Fibroblast of lung (primary cell): ENCODE results near the gene IPO11. TPM values are rescaled to one million over a fixed set of nuclear protein-coding genes. Genes with fewer than 3 reads are reported as not detected.
A peak's percentile ranks its signal among the peaks of the same experiment; 100 is the strongest.

Experiments used
- DNase-seq, 2 donors: peaks; one replicate each; pipeline versions ENCODE4 v3.0.0 to v3.0.0-alpha.2; 2010; ENCODE audit warnings: low read depth in 2 of 2
- H2AFZ ChIP-seq: 2 replicates; pipeline ENCODE4 v1.5.1; 2012; ENCODE audit warnings: low read length, control low read depth, inconsistent platforms
- H3K27ac ChIP-seq: 2 replicates; pipeline ENCODE4 v1.5.1; 2011; ENCODE audit warnings: low read length, control low read depth; ENCODE audit not compliant: insufficient read depth
- H3K27me3 ChIP-seq: 2 replicates; pipeline ENCODE4 v1.5.1; 2011; ENCODE audit warnings: mild to moderate bottlenecking, low read length; ENCODE audit not compliant: control insufficient read depth, insufficient read depth
- H3K36me3 ChIP-seq: 2 replicates; pipeline ENCODE4 v1.5.1; 2011; ENCODE audit warnings: low read length; ENCODE audit not compliant: control insufficient read depth, insufficient read depth
- H3K4me1 ChIP-seq: 2 replicates; pipeline ENCODE4 v1.5.1; 2011; ENCODE audit warnings: low read length; ENCODE audit not compliant: control insufficient read depth, insufficient read depth; ENCODE audit errors: extremely low read depth
- H3K4me2 ChIP-seq: 2 replicates; pipeline ENCODE4 v1.5.1; 2011; ENCODE audit warnings: low read length, control low read depth; ENCODE audit not compliant: insufficient read depth; ENCODE audit errors: extremely low read depth
- H3K4me3 ChIP-seq, 4 experiments: fragments of 200-600 bp in 1 of 4; sonication (generic) in 1 of 4; replicated peaks in 1 of 4; 2 replicates each; pipeline ENCODE4 v1.5.1; 2011 to 2016; ENCODE audit warnings: low read length in 4 of 4, low read depth in 3 of 4, mild to moderate bottlenecking in 3 of 4, control low read depth in 2 of 4, inconsistent platforms in 1 of 4, mixed read lengths in 1 of 4; ENCODE audit not compliant: insufficient read depth in 1 of 4; ENCODE audit errors: control extremely low read depth in 1 of 4
- H3K79me2 ChIP-seq: 2 replicates; pipeline ENCODE4 v1.5.1; 2012; ENCODE audit warnings: mild to moderate bottlenecking, low read length, inconsistent platforms; ENCODE audit not compliant: control insufficient read depth, insufficient read depth
- H3K9ac ChIP-seq: 2 replicates; pipeline ENCODE4 v1.5.1; 2011; ENCODE audit warnings: mild to moderate bottlenecking, low read length, control low read depth; ENCODE audit not compliant: insufficient read depth
- H3K9me3 ChIP-seq: 2 replicates; pipeline ENCODE4 v1.5.1; 2012; ENCODE audit warnings: low read depth, low read length; ENCODE audit not compliant: control insufficient read depth, insufficient read depth
- H4K20me1 ChIP-seq: 2 replicates; pipeline ENCODE4 v1.5.1; 2011; ENCODE audit warnings: low read length; ENCODE audit not compliant: control insufficient read depth, insufficient read depth; ENCODE audit errors: extremely low read depth
- CTCF ChIP-seq, 2 donors: IDR thresholded peaks in 1 of 2; conservative IDR thresholded peaks in 1 of 2; 1 replicate in 1 of 2; 2 replicates in 1 of 2; pipeline ENCODE4 v1.5.1; 2011 to 2012; ENCODE audit warnings: low read length in 2 of 2, control low read depth in 1 of 2, inconsistent platforms in 1 of 2, low read depth in 1 of 2, mild to moderate bottlenecking in 1 of 2
- EZH2 ChIP-seq: IDR thresholded peaks from 2 replicates; pipeline ENCODE4 v1.5.1; 2012; ENCODE audit warnings: low read length, control low read depth, mild to moderate bottlenecking; ENCODE audit errors: missing control alignments
- polyA plus RNA-seq, 2 donors: library from polyadenylated mRNA; depleted of rRNA in 1 of 2; stranded (reverse) in 1 of 2; unstranded in 1 of 2; fragments of >200 nt; gene quantifications; 2 replicates each; pipeline ENCODE4 v1.2.1, GENCODE V29; 2011 to 2012; ENCODE audit warnings: missing spikeins in 1 of 2
- total RNA-seq: library from RNA; depleted of rRNA; stranded (reverse); fragments of >200 nt; gene quantifications from 2 replicates; pipeline ENCODE4 v1.2.1, GENCODE V29; 2014

Gene IPO11
- total and polyA plus RNA-seq, 2 donors (not counting 1 experiment from before 2014, with no cell fraction given) = 19.9 to 28.2 TPM

GRCh38 chr5:62403411-62404250 lies 8.9 kb upstream of the IPO11 start, which contains the start of gene DIMT1:
Gene DIMT1 (minus strand): TSS chr5:62403905. CDS start chr5:62403772, 133 bp downstream.
- H3K4me2 ChIP-seq = peak within 1 kb of the TSS; percentile 96
- TF ChIP-seq EZH2 = no peak
- no peak for TF ChIP-seq CTCF (conservative IDR thresholded peaks at IDR 0.05 in 1 of 2, IDR thresholded peaks at IDR 0.05 in 1 of 2; ENCODE audit: low read depth in 1 of 2, low read length in 2 of 2)
- peak; percentile 96 to 97 for DNase-seq
- no peaks in the 10 kb centered on the region for H4K20me1 ChIP-seq
- peak within 1 kb of the TSS; percentile 97 for H2AFZ ChIP-seq
- peaks cover 9% of the 10 kb centered on the region for H3K79me2 ChIP-seq
- peak within 1 kb of the TSS; percentile 96 for H3K9ac ChIP-seq
- no peaks in the 10 kb centered on the region for H3K9me3 ChIP-seq
- H3K27ac ChIP-seq = peak within 1 kb of the TSS; percentile 94
- H3K4me1 ChIP-seq = no peaks in the 10 kb centered on the region
- peaks cover 1% of the 10 kb centered on the region for H3K36me3 ChIP-seq
- H3K4me3 ChIP-seq = peak within 1 kb of the TSS; percentile 80 to 99 (median 88)
- H3K27me3 ChIP-seq = no peaks in the 10 kb centered on the region

DNA sequence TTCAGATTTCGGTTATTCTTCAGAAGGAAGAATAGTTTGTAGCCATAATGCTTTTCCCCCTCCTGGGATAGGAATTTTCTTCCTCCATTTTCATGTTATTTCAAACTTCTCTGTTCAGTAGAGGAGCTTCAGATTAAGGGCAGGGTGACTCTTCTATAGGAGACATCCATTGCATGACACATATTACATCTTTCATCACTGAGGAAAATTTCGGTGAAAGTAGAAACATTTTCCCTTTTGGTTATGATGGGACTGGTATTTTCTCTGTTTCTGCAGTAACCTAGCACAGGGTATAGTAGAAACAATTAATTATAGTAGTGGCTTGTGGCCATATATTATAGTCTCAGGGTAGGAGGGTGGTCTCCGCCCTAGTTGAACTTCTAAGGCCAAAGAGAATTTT lies 1.1 kb downstream of the IPO11 start:
- Histone ChIP-seq H3K4me1 (no peaks in the 10 kb centered on the region), H3K36me3 (no peaks in the 10 kb centered on the region), H2AFZ (no peak overlapping the region), H3K27me3 (no peaks in the 10 kb centered on the region), H3K27ac (no peak overlapping the region), H3K4me2 (peak overlapping the region; percentile 57), H4K20me1 (no peaks in the 10 kb centered on the region), H3K9ac (no peak overlapping the region), H3K4me3 (peak overlapping the region; percentile 87 to 95 (median 92)), H3K9me3 (no peaks in the 10 kb centered on the region), H3K79me2 (peaks cover 37% of the 10 kb centered on the region)
- TF ChIP-seq EZH2 (no peak), CTCF (conservative IDR thresholded peaks at IDR 0.05 in 1 of 2, IDR thresholded peaks at IDR 0.05 in 1 of 2; ENCODE audit: low read depth in 1 of 2, low read length in 2 of 2) (no peak)
- no peak for DNase-seq

DNA sequence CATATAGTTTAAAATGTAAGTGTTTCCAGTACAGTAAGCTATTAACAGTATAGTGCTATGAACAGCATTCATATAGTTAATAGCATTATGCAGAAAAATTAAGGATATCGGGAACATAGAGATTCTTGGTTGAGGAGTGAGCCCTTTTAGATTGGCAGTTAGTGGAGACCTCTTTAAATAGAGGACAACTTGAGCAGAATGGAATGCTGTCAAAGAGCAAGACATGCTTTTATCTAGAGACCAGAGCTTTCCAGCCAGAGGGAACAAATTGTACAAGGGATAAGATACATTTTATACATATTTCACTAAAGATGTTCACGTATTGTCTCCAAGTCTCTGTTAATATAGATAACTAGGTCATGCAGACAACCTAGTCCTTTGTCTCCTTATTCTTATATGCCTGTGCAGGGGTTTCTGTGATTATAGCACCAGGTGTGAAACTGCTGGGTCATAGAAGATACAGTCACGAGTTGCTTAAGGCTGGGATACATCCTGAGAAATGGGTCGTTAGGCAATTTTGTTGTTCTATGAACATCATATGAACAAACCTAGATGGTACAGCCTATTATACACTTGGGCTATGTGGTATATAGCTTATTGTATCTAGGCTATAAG lies 6.0 kb downstream of the IPO11 start:
- Histone ChIP-seq H2AFZ (no peak overlapping the region), H3K9ac (no peak overlapping the region), H3K4me3 (no peak overlapping the region), H3K4me2 (no peak overlapping the region), H3K79me2 (peaks cover 36% of the 10 kb centered on the region), H3K9me3 (no peaks in the 10 kb centered on the region), H4K20me1 (no peaks in the 10 kb centered on the region), H3K27ac (no peak overlapping the region), H3K4me1 (no peaks in the 10 kb centered on the region), H3K27me3 (no peaks in the 10 kb centered on the region), H3K36me3 (no peaks in the 10 kb centered on the region)
- TF ChIP-seq EZH2 (no peak), CTCF (conservative IDR thresholded peaks at IDR 0.05 in 1 of 2, IDR thresholded peaks at IDR 0.05 in 1 of 2; ENCODE audit: low read depth in 1 of 2, low read length in 2 of 2) (no peak)
- no peak for DNase-seq
